RWPE2 (cell line): ENCODE measurements around the gene TSTD2.

Source experiments
- ATAC-seq: fragments of 200-7000 bp; cut with Tn5 transposase; 3 replicates; pipeline ENCODE4 v1.9.1; 2021; ENCODE audit warnings: low read depth
- DNase-seq: peaks from one replicate; pipeline ENCODE4 v3.0.0-alpha.2; 2020; ENCODE audit warnings: low spot score
- H3K27ac ChIP-seq: fragments of 450-650 bp; 2 replicates; pipeline ENCODE4 v1.5.1; 2017; ENCODE audit warnings: mild to moderate bottlenecking; ENCODE audit not compliant: poor library complexity, severe bottlenecking
- H3K27me3 ChIP-seq: fragments of 250-450 bp; sonication (Bioruptor Pico); 2 replicates; pipeline ENCODE4 v1.5.1; 2021; ENCODE audit warnings: mild to moderate bottlenecking, moderate library complexity; ENCODE audit not compliant: insufficient read depth, poor library complexity, severe bottlenecking
- H3K36me3 ChIP-seq: fragments of 250-450 bp; sonication (Bioruptor Pico); 2 replicates; pipeline ENCODE4 v1.5.1; 2020; ENCODE audit warnings: low read depth, mild to moderate bottlenecking, moderate library complexity
- H3K4me1 ChIP-seq: fragments of 250-450 bp; sonication (Bioruptor Pico); 2 replicates; pipeline ENCODE4 v1.5.1; 2021; ENCODE audit warnings: mild to moderate bottlenecking, moderate library complexity; ENCODE audit not compliant: insufficient read depth, poor library complexity, severe bottlenecking
- H3K4me3 ChIP-seq: fragments of 250-450 bp; sonication (Bioruptor Pico); 2 replicates; pipeline ENCODE4 v1.5.1; 2021; ENCODE audit warnings: mild to moderate bottlenecking, moderate library complexity; ENCODE audit not compliant: severe bottlenecking
- H3K9me3 ChIP-seq: fragments of 250-450 bp; sonication (Bioruptor Pico); 2 replicates; pipeline ENCODE4 v1.5.1; 2021; ENCODE audit warnings: mild to moderate bottlenecking, moderate library complexity; ENCODE audit not compliant: severe bottlenecking
- CTCF ChIP-seq: fragments of 450-650 bp; IDR thresholded peaks from one replicate; pipeline ENCODE4 v1.5.1; 2017; ENCODE audit warnings: mild to moderate bottlenecking, moderate library complexity; ENCODE audit not compliant: poor library complexity, severe bottlenecking

TSTD2 gene

DNA sequence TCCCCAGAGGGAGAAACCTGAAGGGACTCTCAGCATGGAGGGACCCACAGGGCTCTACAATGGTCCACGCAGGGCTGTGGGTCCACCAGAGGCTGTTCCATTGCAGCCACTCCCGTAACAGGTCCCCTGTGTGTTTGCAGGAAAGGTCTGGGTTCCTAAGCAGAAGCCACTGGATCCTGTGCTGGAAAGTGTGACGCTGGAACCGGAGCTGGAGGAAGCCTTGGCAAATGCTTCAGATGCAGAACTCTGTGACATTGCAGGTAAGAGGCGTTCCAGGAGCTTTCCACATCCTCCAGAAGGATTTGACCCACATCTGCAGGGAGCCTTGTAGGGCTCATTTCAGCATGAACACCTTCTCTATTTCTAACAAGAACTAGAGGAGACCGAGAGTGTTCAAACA, 80.0 kb downstream of the TSTD2 start:
- DNase-seq (no peak), ATAC-seq (no peak)
- Histone ChIP-seq H3K36me3 (no peaks in the 10 kb centered on the region), H3K27me3 (peaks cover 13% of the 10 kb centered on the region), H3K9me3 (no peaks in the 10 kb centered on the region), H3K4me1 (no peaks in the 10 kb centered on the region), H3K4me3 (no peak overlapping the region), H3K27ac (no peak overlapping the region)
- no peak for TF ChIP-seq CTCF

DNA sequence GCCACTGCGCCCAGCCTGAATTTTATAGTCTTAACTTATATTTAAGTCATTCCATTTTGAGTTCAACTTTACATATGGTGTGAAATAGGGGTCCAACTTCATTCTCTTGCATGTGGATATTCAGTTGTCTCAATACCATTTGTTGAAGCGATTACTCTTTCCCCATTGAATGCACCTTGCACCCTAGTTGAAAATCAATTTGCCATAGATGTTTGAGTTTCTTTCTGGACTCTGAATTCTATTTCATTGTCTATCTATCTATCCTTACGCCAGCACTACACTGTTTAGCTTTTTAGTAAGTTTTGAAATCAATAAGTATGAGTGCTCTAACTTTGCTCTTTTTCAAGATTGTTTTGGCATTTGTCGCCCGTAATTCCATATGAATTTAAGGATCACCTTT, 81.9 kb downstream of the TSTD2 start:
- no peak for TF ChIP-seq CTCF
- ATAC-seq, result no peak
- no peak for DNase-seq
- Histone ChIP-seq H3K36me3 (no peaks in the 10 kb centered on the region), H3K27me3 (peaks cover 13% of the 10 kb centered on the region), H3K27ac (no peak overlapping the region), H3K4me1 (no peaks in the 10 kb centered on the region), H3K9me3 (no peaks in the 10 kb centered on the region), H3K4me3 (no peak overlapping the region)

GRCh38 chr9:97550386-97550785, 82.8 kb downstream of the TSTD2 start:
- Histone ChIP-seq H3K4me3 (no peak overlapping the region), H3K9me3 (no peaks in the 10 kb centered on the region), H3K36me3 (no peaks in the 10 kb centered on the region), H3K27ac (no peak overlapping the region), H3K4me1 (no peaks in the 10 kb centered on the region), H3K27me3 (peaks cover 13% of the 10 kb centered on the region)
- ATAC-seq (no peak), DNase-seq (no peak)
- no peak for TF ChIP-seq CTCF
